Measurements from ENCODE around the gene MID1. TPM values are rescaled to one million over a fixed set of nuclear protein-coding genes. Genes with fewer than 3 reads are reported as not detected.

MID1 gene
- total RNA-seq, 1 experiment from 2014 or later = 79.5 TPM

GRCh38 chrX:10519278-10519677, 101.1 kb downstream of the MID1 start:
- BruUV-seq (replicated peaks) = no TSS peak
- H3K27ac ChIP-seq = no peak overlapping the region
- no peak overlapping the region for H3K4me2 ChIP-seq
- no peak overlapping the region for H2AFZ ChIP-seq
- no peaks in the 10 kb centered on the region for H3K9me2 ChIP-seq (ENCODE audit: insufficient read depth)
- no peaks in the 10 kb centered on the region for H3K9me3 ChIP-seq (ENCODE audit: insufficient read depth, low read depth)
- H3K4me3 ChIP-seq = no peak overlapping the region
- TF ChIP-seq CTCF (conservative IDR thresholded peaks at IDR 0.05) = no peak
- TF ChIP-seq EZH2 (IDR thresholded peaks at IDR 0.05; ENCODE audit: low read depth) = no peak
- CTCF ChIA-PET = no interaction called here
- POLR2A ChIA-PET (ENCODE audit: unreplicated experiment) = no interaction called here
- H3K79me2 ChIP-seq (ENCODE audit: low read depth) = no peaks in the 10 kb centered on the region
- intact Hi-C loops (cut with micrococcal nuclease; ENCODE audit: unreplicated experiment) = no loop called here
- H3K36me3 ChIP-seq (ENCODE audit: low read depth) = no peaks in the 10 kb centered on the region
- H3F3A ChIP-seq (ENCODE audit: insufficient read depth, low read depth) = no peaks in the 10 kb centered on the region
- H4K20me1 ChIP-seq (ENCODE audit: insufficient read depth) = no peaks in the 10 kb centered on the region
- H3K27me3 ChIP-seq (ENCODE audit: insufficient read depth, low read depth) = no peaks in the 10 kb centered on the region
- H3K4me1 ChIP-seq (replicated peaks; ENCODE audit: insufficient read depth) = no peaks in the 10 kb centered on the region
- DNase-seq = no peak

GRCh38 chrX:10518073-10518472, 102.3 kb downstream of the MID1 start:
- H3K4me1 ChIP-seq (replicated peaks; ENCODE audit: insufficient read depth) = no peaks in the 10 kb centered on the region
- H3K27me3 ChIP-seq (ENCODE audit: insufficient read depth, low read depth) = no peaks in the 10 kb centered on the region
- no peaks in the 10 kb centered on the region for H3K79me2 ChIP-seq (ENCODE audit: low read depth)
- no peak overlapping the region for H3K27ac ChIP-seq
- no peaks in the 10 kb centered on the region for H3K36me3 ChIP-seq (ENCODE audit: low read depth)
- H4K20me1 ChIP-seq (ENCODE audit: insufficient read depth) = no peaks in the 10 kb centered on the region
- H3K4me3 ChIP-seq = no peak overlapping the region
- no peak for DNase-seq
- H3F3A ChIP-seq (ENCODE audit: insufficient read depth, low read depth) = no peaks in the 10 kb centered on the region
- no TSS peak for BruUV-seq (replicated peaks)
- H3K9me3 ChIP-seq (ENCODE audit: insufficient read depth, low read depth) = no peaks in the 10 kb centered on the region
- ChIA-PET CTCF (no interaction called here), POLR2A (ENCODE audit: unreplicated experiment) (no interaction called here)
- H3K9me2 ChIP-seq (ENCODE audit: insufficient read depth) = no peaks in the 10 kb centered on the region
- no peak overlapping the region for H2AFZ ChIP-seq
- H3K4me2 ChIP-seq = no peak overlapping the region
- intact Hi-C loops (cut with micrococcal nuclease; ENCODE audit: unreplicated experiment) = no loop called here
- TF ChIP-seq EZH2 (IDR thresholded peaks at IDR 0.05; ENCODE audit: low read depth) (no peak), CTCF (conservative IDR thresholded peaks at IDR 0.05) (no peak)

DNA sequence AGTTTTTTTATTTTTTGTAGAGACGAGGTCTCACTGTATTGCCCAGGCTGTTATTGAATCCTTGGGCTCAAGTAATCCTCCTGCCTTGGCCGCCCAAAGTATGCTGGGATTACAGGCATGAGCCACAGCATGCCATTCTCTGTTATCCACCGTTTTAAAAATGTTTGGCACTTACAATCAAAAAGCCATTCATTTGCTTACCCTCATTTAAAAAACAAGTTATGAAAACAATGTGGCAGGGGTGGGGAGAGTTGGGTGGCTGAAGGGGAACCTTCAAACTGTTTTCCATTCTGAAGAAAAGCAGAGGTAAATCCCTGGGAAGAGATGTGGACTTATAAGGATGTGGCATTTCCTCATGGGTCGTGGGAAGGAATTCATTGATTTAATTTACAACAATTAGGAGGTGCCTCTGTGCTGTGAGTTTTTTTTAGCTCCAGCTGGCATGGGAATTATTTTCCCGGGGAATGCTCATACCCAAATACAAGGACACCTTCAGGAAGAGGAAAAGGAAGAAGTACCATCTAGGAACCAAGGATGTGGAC, 103.5 kb downstream of the MID1 start:
- no peaks in the 10 kb centered on the region for H3K9me3 ChIP-seq (ENCODE audit: insufficient read depth, low read depth)
- intact Hi-C loops (cut with micrococcal nuclease; ENCODE audit: unreplicated experiment) = no loop called here
- H3K4me2 ChIP-seq = no peak overlapping the region
- ChIA-PET POLR2A (ENCODE audit: unreplicated experiment) (no interaction called here), CTCF (no interaction called here)
- H3K27me3 ChIP-seq (ENCODE audit: insufficient read depth, low read depth) = no peaks in the 10 kb centered on the region
- no peaks in the 10 kb centered on the region for H3F3A ChIP-seq (ENCODE audit: insufficient read depth, low read depth)
- H3K9me2 ChIP-seq (ENCODE audit: insufficient read depth) = no peaks in the 10 kb centered on the region
- no peak overlapping the region for H3K27ac ChIP-seq
- H2AFZ ChIP-seq = no peak overlapping the region
- H3K4me3 ChIP-seq = no peak overlapping the region
- TF ChIP-seq EZH2 (IDR thresholded peaks at IDR 0.05; ENCODE audit: low read depth) = no peak
- TF ChIP-seq CTCF (conservative IDR thresholded peaks at IDR 0.05) = no peak
- no peaks in the 10 kb centered on the region for H3K79me2 ChIP-seq (ENCODE audit: low read depth)
- H3K4me1 ChIP-seq (replicated peaks; ENCODE audit: insufficient read depth) = no peaks in the 10 kb centered on the region
- H4K20me1 ChIP-seq (ENCODE audit: insufficient read depth) = no peaks in the 10 kb centered on the region
- H3K36me3 ChIP-seq (ENCODE audit: low read depth) = no peaks in the 10 kb centered on the region
- DNase-seq = no peak
- BruUV-seq (replicated peaks) = no TSS peak

Measured in PC-9 (cell line).